Loucy (cell line): ENCODE results near the gene NUP188.

Source experiments
- CTCF ChIP-seq: fragments of 200-600 bp; sonication (generic); conservative IDR thresholded peaks from 2 replicates; pipeline ENCODE4 v1.5.1; 2014; ENCODE audit warnings: mild to moderate bottlenecking, antibody characterized with exemption, low read length
- EZH2phosphoT487 ChIP-seq: fragments of 200-600 bp; IDR thresholded peaks from 2 replicates; pipeline ENCODE4 v1.6.1; 2018; ENCODE audit warnings: antibody characterized with exemption, mild to moderate bottlenecking, moderate library complexity, borderline replicate concordance

DNA sequence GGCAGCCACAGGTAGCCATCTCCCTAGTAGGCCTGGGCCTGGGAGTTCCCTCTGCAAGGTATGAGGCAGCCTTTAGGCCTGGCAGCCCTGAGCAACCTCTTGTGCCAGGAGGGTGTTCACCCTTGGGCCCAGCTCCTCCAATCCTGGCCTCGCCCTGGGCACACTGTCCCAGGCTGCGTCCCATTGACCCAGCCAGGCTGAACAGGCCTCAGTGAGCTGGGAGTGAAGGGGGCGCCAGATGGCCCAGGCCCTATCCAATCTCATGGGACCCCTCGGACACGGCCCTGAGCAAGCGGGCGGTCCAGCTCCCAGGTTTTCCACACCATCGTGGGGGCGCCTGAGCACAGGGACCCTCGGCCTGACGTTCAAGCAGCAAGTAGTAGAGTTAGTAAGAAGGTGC, 66.2 kb downstream of the NUP188 start:
- no peak for TF ChIP-seq CTCF
- no peak for TF ChIP-seq EZH2phosphoT487
